Liver (tissue), 9 donors: Measurements from ENCODE around the gene MDM2. TPM values are rescaled to one million over a fixed set of nuclear protein-coding genes. Genes with fewer than 3 reads are reported as not detected.

Source experiments
- DNase-seq: peaks from one replicate; pipeline ENCODE4 v3.0.0-alpha.2; 2017; ENCODE audit warnings: low spot score
- H3K27ac ChIP-seq, 2 donors: one replicate each; pipeline ENCODE4 v1.7.0; 2013; ENCODE audit warnings: inconsistent platforms in 2 of 2, low read length in 2 of 2, control low read depth in 1 of 2, low read depth in 1 of 2, mild to moderate bottlenecking in 1 of 2
- H3K27me3 ChIP-seq, 4 donors: one replicate each; pipeline versions ENCODE4 v1.6.1 to v1.7.0; 2013; ENCODE audit warnings: low read length in 3 of 4, inconsistent platforms in 1 of 4, mild to moderate bottlenecking in 1 of 4, moderate library complexity in 1 of 4; ENCODE audit not compliant: control insufficient read depth in 4 of 4, insufficient read depth in 4 of 4
- H3K36me3 ChIP-seq, 4 donors: one replicate each; pipeline versions ENCODE4 v1.6.1 to v1.7.0; 2013; ENCODE audit warnings: low read length in 3 of 4, mild to moderate bottlenecking in 3 of 4, low read depth in 1 of 4, moderate library complexity in 1 of 4; ENCODE audit not compliant: control insufficient read depth in 4 of 4, insufficient read depth in 3 of 4
- H3K4me1 ChIP-seq, 4 donors: one replicate each; pipeline versions ENCODE4 v1.6.1 to v1.7.0; 2013; ENCODE audit warnings: low read length in 3 of 4, mild to moderate bottlenecking in 3 of 4, moderate library complexity in 1 of 4; ENCODE audit not compliant: control insufficient read depth in 4 of 4, insufficient read depth in 4 of 4
- H3K4me3 ChIP-seq, 3 donors: one replicate each; pipeline versions ENCODE4 v1.6.1 to v1.7.0; 2013; ENCODE audit warnings: low read length in 3 of 3, control low read depth in 1 of 3, low read depth in 1 of 3, mild to moderate bottlenecking in 1 of 3
- H3K9ac ChIP-seq, 2 donors: one replicate each; pipeline ENCODE4 v1.7.0; 2013; ENCODE audit warnings: low read length in 2 of 2, mild to moderate bottlenecking in 2 of 2, moderate library complexity in 2 of 2, control low read depth in 1 of 2, low read depth in 1 of 2
- H3K9me3 ChIP-seq, 4 donors: one replicate each; pipeline versions ENCODE4 v1.6.1 to v1.7.0; 2013; ENCODE audit warnings: low read length in 3 of 4; ENCODE audit not compliant: control insufficient read depth in 4 of 4
- ATF3 ChIP-seq: IDR thresholded peaks from 2 replicates; pipeline ENCODE4 v1.6.1; 2016; ENCODE audit warnings: antibody characterized with exemption
- EGR1 ChIP-seq, 2 donors: IDR thresholded peaks; 2 replicates each; pipeline ENCODE4 v1.6.1; 2016 to 2018; ENCODE audit warnings: antibody characterized with exemption in 2 of 2, low read depth in 2 of 2
- FOXA1 ChIP-seq: IDR thresholded peaks from 2 replicates; pipeline ENCODE4 v1.6.1; 2016; ENCODE audit warnings: antibody characterized with exemption
- FOXA2 ChIP-seq: IDR thresholded peaks from 2 replicates; pipeline ENCODE4 v1.6.1; 2016; ENCODE audit warnings: antibody characterized with exemption
- GABPA ChIP-seq, 2 donors: IDR thresholded peaks in 1 of 2; conservative IDR thresholded peaks in 1 of 2; 2 replicates each; pipeline ENCODE4 v1.6.1; 2016; ENCODE audit warnings: antibody characterized with exemption in 2 of 2, mild to moderate bottlenecking in 1 of 2, moderate library complexity in 1 of 2
- HNF4A ChIP-seq, 2 donors: conservative IDR thresholded peaks; 2 replicates each; pipeline ENCODE4 v1.6.1; 2016; ENCODE audit warnings: antibody characterized with exemption in 2 of 2, mild to moderate bottlenecking in 2 of 2
- HNF4G ChIP-seq: IDR thresholded peaks from 2 replicates; pipeline ENCODE4 v1.6.1; 2016; ENCODE audit warnings: antibody characterized with exemption
- MAX ChIP-seq: IDR thresholded peaks from 2 replicates; pipeline ENCODE4 v1.6.1; 2016; ENCODE audit warnings: antibody characterized with exemption
- RAD21 ChIP-seq, 2 donors: IDR thresholded peaks; 2 replicates each; pipeline ENCODE4 v1.6.1; 2016; ENCODE audit warnings: antibody characterized with exemption in 2 of 2, mild to moderate bottlenecking in 2 of 2
- REST ChIP-seq: IDR thresholded peaks from 2 replicates; pipeline ENCODE4 v1.6.1; 2016; ENCODE audit warnings: antibody characterized with exemption, mild to moderate bottlenecking
- RXRA ChIP-seq, 2 donors: IDR thresholded peaks; 2 replicates each; pipeline ENCODE4 v1.6.1; 2017 to 2018; ENCODE audit warnings: antibody characterized with exemption in 2 of 2, mild to moderate bottlenecking in 1 of 2
- TAF1 ChIP-seq: conservative IDR thresholded peaks from 2 replicates; pipeline ENCODE4 v1.6.1; 2016; ENCODE audit warnings: antibody characterized with exemption, mild to moderate bottlenecking
- WGBS: extraction: QIAGEN DNeasy Blood & Tissue Kit; methylation state at CpG from one replicate; pipeline ENCODE4 v1.1.7; 2013; 5-methylcytosine and 5-hydroxymethylcytosine counted together
- polyA plus RNA-seq, 2 donors: library from polyadenylated mRNA; stranded (reverse) in 1 of 2; unstranded in 1 of 2; fragments of 200-250 nt in 1 of 2; fragments of >200 nt in 1 of 2; fragmentation: Nextera tagmentation in 1 of 2; extraction: Ambion mirVana in 1 of 2; gene quantifications; one replicate each; pipeline versions ENCODE4 v1.2.1 to v1.2.3, GENCODE V29; 2013 to 2015
- total RNA-seq, 2 donors: library from RNA; depleted of rRNA; stranded (reverse); fragments of >200 nt; gene quantifications; one replicate each; pipeline ENCODE4 v1.2.3, GENCODE V29; 2014
- donor health status: healthy.
- donor health status: healthy.
- donor health status: healthy.
- donor health status: healthy.
- donor health status: healthy.

The MDM2 gene
- total and polyA plus RNA-seq, 4 donors = 10.1 to 69.4 (median 36.9) TPM

DNA sequence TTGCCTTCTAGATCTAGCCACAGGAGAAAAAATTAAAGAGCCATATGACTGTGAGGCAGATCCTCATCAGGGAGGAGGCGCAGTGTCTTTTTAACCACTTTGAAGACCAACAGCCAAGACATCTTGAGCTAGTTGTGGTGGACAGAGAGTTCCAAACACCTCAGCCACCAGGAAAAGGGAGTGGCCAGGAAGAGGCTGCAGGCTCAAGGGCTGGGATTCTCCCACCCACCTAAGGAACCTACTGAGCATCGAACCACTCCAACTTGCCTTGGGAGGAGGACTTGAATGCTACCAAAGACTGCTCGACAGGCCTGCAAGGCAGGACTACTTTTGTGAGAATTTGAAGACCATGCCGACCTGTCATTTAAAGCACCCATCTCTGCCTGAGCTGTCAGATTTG is 14.5 kb upstream of the MDM2 start:
- DNase-seq = no peak
- H3K36me3 ChIP-seq = no peaks in the 10 kb centered on the region
- H3K27me3 ChIP-seq = no peaks in the 10 kb centered on the region
- no peak for TF ChIP-seq FOXA1
- TF ChIP-seq FOXA2 = no peak
- peaks cover 0 to 11% (median 8%) of the 10 kb centered on the region in 4 donors for H3K4me1 ChIP-seq
- 96% methylated on average over 4 of the region's 4 CpGs for WGBS
- no peaks in the 10 kb centered on the region for H3K9me3 ChIP-seq
- no peak overlapping the region for H3K27ac ChIP-seq
- no peak overlapping the region for H3K4me3 ChIP-seq
- H3K9ac ChIP-seq = no peak overlapping the region

GRCh38 chr12:68793975-68794652 is 13.9 kb upstream of the MDM2 start:
- Histone ChIP-seq H3K27me3 (no peaks in the 10 kb centered on the region), H3K4me3 (no peak overlapping the region), H3K9ac (no peak overlapping the region), H3K4me1 (peaks cover 0 to 5% (median 3%) of the 10 kb centered on the region in 4 donors), H3K27ac (no peak overlapping the region), H3K36me3 (no peaks in the 10 kb centered on the region), H3K9me3 (no peaks in the 10 kb centered on the region)
- WGBS = 98% methylated on average over 4 of the region's 4 CpGs
- no peak for DNase-seq
- TF ChIP-seq RXRA (IDR thresholded peaks at IDR 0.05) (no peak), EGR1 (IDR thresholded peaks at IDR 0.05; ENCODE audit: low read depth in 2 of 2) (no peak), HNF4A (conservative IDR thresholded peaks at IDR 0.05) (no peak), RAD21 (IDR thresholded peaks at IDR 0.05) (no peak), FOXA1 (no peak), MAX (no peak), GABPA (IDR thresholded peaks at IDR 0.05 in 1 of 2, conservative IDR thresholded peaks at IDR 0.05 in 1 of 2) (no peak), HNF4G (no peak), ATF3 (no peak)

- Histone ChIP-seq H3K4me3 (no peak overlapping the region), H3K27ac (no peak overlapping the region), H3K9me3 (no peaks in the 10 kb centered on the region), H3K4me1 (no peaks in the 10 kb centered on the region), H3K36me3 (no peaks in the 10 kb centered on the region), H3K9ac (no peak overlapping the region), H3K27me3 (no peaks in the 10 kb centered on the region)
- WGBS = 98% methylated on average over 3 of the region's 3 CpGs
- TF ChIP-seq REST (no peak), HNF4A (conservative IDR thresholded peaks at IDR 0.05) (no peak), TAF1 (no peak), RAD21 (IDR thresholded peaks at IDR 0.05) (no peak), GABPA (IDR thresholded peaks at IDR 0.05 in 1 of 2, conservative IDR thresholded peaks at IDR 0.05 in 1 of 2) (no peak), ATF3 (no peak), EGR1 (IDR thresholded peaks at IDR 0.05; ENCODE audit: low read depth in 2 of 2) (no peak)
- no peak for DNase-seq
These were observed 13.2 kb upstream of the MDM2 start for GRCh38 chr12:68794653-68795251.
